NT2/D1 (cell line): ENCODE measurements around the gene ANKUB1.

Source experiments
- SUZ12 ChIP-seq: IDR thresholded peaks from 2 replicates; pipeline ENCODE4 v1.6.1; 2011; ENCODE audit not compliant: insufficient read length, insufficient read depth; ENCODE audit errors: extremely low read depth
- ZNF274 ChIP-seq: IDR thresholded peaks from 2 replicates; pipeline ENCODE4 v1.6.1; 2011; ENCODE audit warnings: mild to moderate bottlenecking, low read depth, low read length

- TF ChIP-seq SUZ12 = no peak
- TF ChIP-seq ZNF274 = no peak
These were observed 78.4 kb downstream of the ANKUB1 start for GRCh38 chr3:149713730-149714654.
